HepG2 (cell line): Measurements from ENCODE around the gene MLLT10. TPM values are rescaled to one million over a fixed set of nuclear protein-coding genes. Genes with fewer than 3 reads are reported as not detected.

Experiments
- CBX5 ChIP-seq: sonication (generic); formaldehyde crosslinking; IDR thresholded peaks from 2 replicates; pipeline ENCODE4 v1.4.0; 2020; ENCODE audit warnings: missing genetic modification reagents, borderline replicate concordance
- CHCHD3 ChIP-seq: sonication (generic); formaldehyde crosslinking; IDR thresholded peaks from 2 replicates; pipeline ENCODE4 v1.8.0; 2022; ENCODE audit warnings: mild to moderate bottlenecking, missing genetic modification reagents, moderate library complexity
- FOXK1 ChIP-seq: sonication (generic); formaldehyde crosslinking; IDR thresholded peaks from 2 replicates; pipeline ENCODE4 v1.4.0; 2020; ENCODE audit warnings: low read depth, missing genetic modification reagents, borderline replicate concordance
- GLMP ChIP-seq: sonication (generic); formaldehyde crosslinking; IDR thresholded peaks from 2 replicates; pipeline ENCODE4 v1.9.0; 2021; ENCODE audit warnings: missing genetic modification reagents, mild to moderate bottlenecking, borderline replicate concordance
- MEIS2 ChIP-seq: sonication (generic); formaldehyde crosslinking; IDR thresholded peaks from 2 replicates; pipeline ENCODE4 v1.9.0; 2021; ENCODE audit warnings: mild to moderate bottlenecking, missing genetic modification reagents
- PHF21A ChIP-seq: sonication (generic); formaldehyde crosslinking; IDR thresholded peaks from 2 replicates; pipeline ENCODE4 v1.5.0; 2020; ENCODE audit warnings: mild to moderate bottlenecking, missing genetic modification reagents
- SNRNP70 ChIP-seq: fragments of 200-400 bp; formaldehyde crosslinking; IDR thresholded peaks from 2 replicates; pipeline ENCODE4 v1.6.1; 2017; ENCODE audit warnings: mild to moderate bottlenecking, low read depth, low read length, moderate library complexity
- TERF1 ChIP-seq: sonication (generic); formaldehyde crosslinking; IDR thresholded peaks from 2 replicates; pipeline ENCODE4 v1.8.0; 2022; ENCODE audit warnings: mild to moderate bottlenecking, missing genetic modification reagents, moderate library complexity
- USF2 ChIP-seq, 2 experiments: sonication (generic) in 1 of 2; formaldehyde crosslinking in 1 of 2; IDR thresholded peaks; 2 replicates each; pipeline versions ENCODE4 v1.5.1 to v1.6.1; 2011 to 2020; ENCODE audit warnings: borderline replicate concordance in 1 of 2, low read depth in 1 of 2, low read length in 1 of 2, mild to moderate bottlenecking in 1 of 2, missing genetic modification reagents in 1 of 2, moderate library complexity in 1 of 2
- ZBTB7A ChIP-seq: sonication (generic); formaldehyde crosslinking; IDR thresholded peaks from 2 replicates; pipeline ENCODE4 v1.8.0; 2022; ENCODE audit warnings: mild to moderate bottlenecking, missing genetic modification reagents
- ZFAT ChIP-seq: sonication (generic); formaldehyde crosslinking; conservative IDR thresholded peaks from 2 replicates; pipeline ENCODE4 v1.8.1; 2023; ENCODE audit warnings: missing genetic modification reagents, inconsistent platforms
- ZNF280D ChIP-seq: sonication (generic); formaldehyde crosslinking; IDR thresholded peaks from 2 replicates; pipeline ENCODE4 v1.5.1; 2020; ENCODE audit warnings: mild to moderate bottlenecking, missing genetic modification reagents
- ZNF530 ChIP-seq: sonication (generic); formaldehyde crosslinking; IDR thresholded peaks from 2 replicates; pipeline ENCODE4 v1.5.0; 2020; ENCODE audit warnings: low read depth, mild to moderate bottlenecking, missing genetic modification reagents
- ZNF781 ChIP-seq: sonication (generic); formaldehyde crosslinking; IDR thresholded peaks from 2 replicates; pipeline ENCODE4 v1.5.1; 2020; ENCODE audit warnings: borderline replicate concordance, mild to moderate bottlenecking, missing genetic modification reagents; ENCODE audit errors: not compliant biosample characterization
- polyA plus RNA-seq, 8 experiments: library from polyadenylated mRNA; depleted of rRNA in 3 of 8; stranded (reverse) in 7 of 8; unstranded in 1 of 8; fragments of >200 nt; fragmentation: Illumina TruSeq in 4 of 8; extraction: Trizol in 4 of 8; gene quantifications; 2 replicates each; pipeline versions ENCODE4 v1.2.1 to v1.2.3, GENCODE V29; 2011 to 2016; ENCODE audit warnings: low read depth in 4 of 8, missing spikeins in 1 of 8, mixed read lengths in 1 of 8; ENCODE audit not compliant: insufficient read depth in 1 of 8
- total RNA-seq, 5 experiments: library from RNA; depleted of rRNA; stranded (reverse); fragments of >200 nt; fragmentation: Illumina TruSeq; extraction: Trizol; gene quantifications; 2 replicates each; pipeline ENCODE4 v1.2.3, GENCODE V29; 2016; ENCODE audit warnings: low read depth in 1 of 5
- TF ChIP-seq, protein P1 (sequence below): IDR thresholded peaks from 2 replicates; pipeline ENCODE4 v1.6.1; 2016; ENCODE audit warnings: low read depth
- TF ChIP-seq, protein P2 (sequence below): sonication (generic); formaldehyde crosslinking; IDR thresholded peaks from 2 replicates; pipeline ENCODE4 v1.5.1; 2020; ENCODE audit warnings: missing genetic modification reagents, mild to moderate bottlenecking, borderline replicate concordance

Gene MLLT10
- total and polyA plus RNA-seq, 2 of the 13 experiments (the other 11 are each of a cell fraction or from before 2014, with no cell fraction given) = 51.3 to 84.1 TPM

DNA sequence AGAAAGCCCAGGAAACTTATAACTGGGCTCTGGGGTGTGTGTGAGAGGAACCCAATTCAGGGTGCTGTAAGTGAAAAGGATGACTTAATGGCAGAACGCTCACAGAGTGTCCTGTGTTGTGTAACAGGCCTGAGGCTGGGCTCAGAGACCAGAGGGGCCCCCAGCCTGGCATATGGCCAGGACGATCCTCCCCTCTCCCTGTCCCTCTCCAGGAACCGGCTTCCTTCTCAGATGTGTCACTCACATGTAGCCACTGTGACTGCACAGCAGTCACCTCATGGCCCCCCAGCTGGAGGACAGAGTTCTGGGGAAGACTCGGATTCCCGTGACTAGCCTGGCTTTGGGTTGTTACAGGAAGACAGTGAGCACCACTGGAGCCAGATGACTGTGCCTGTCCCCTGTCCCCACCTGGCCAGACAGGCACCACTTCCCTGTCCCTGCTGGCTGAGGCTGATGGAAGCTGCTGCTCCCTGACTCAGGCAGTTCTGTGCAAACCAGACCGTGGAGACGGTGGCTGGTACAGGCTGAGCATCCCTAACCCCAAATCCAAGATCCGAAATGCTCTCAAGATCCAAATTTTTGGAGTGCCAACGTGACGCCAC lies 220.5 kb downstream of the MLLT10 start (continued):
- TF ChIP-seq CHCHD3 (CRISPR knock-in tag) (no peak), GLMP (no peak), ZNF280D (CRISPR knock-in tag) (no peak), SNRNP70 (no peak), ZBTB7A (CRISPR knock-in tag) (0 out of 2 replicates have a peak, but pooled peaks have one; percentile 29), FOXK1 (CRISPR knock-in tag) (peak; percentile 30; the same call in 1 of the 2 replicates), CBX5 (CRISPR knock-in tag) (peak; percentile 82; the same call in 1 of the 2 replicates), MEIS2 (CRISPR knock-in tag) (peak; percentile 79; the same call in 1 of the 2 replicates), ZNF781 (CRISPR knock-in tag) (no peak), ZNF530 (CRISPR knock-in tag) (no peak), TERF1 (CRISPR knock-in tag) (no peak), ZFAT (CRISPR knock-in tag) (no peak), PHF21A (CRISPR knock-in tag) (0 out of 2 replicates have a peak, but pooled peaks have one; percentile 37), USF2 (IDR thresholded peaks at IDR 0.05; ENCODE audit: low read depth, low read length) (no peak), USF2 (CRISPR knock-in tag; IDR thresholded peaks at IDR 0.05; ENCODE audit: borderline replicate concordance) (no peak)
- TF ChIP-seq, protein P1, sequence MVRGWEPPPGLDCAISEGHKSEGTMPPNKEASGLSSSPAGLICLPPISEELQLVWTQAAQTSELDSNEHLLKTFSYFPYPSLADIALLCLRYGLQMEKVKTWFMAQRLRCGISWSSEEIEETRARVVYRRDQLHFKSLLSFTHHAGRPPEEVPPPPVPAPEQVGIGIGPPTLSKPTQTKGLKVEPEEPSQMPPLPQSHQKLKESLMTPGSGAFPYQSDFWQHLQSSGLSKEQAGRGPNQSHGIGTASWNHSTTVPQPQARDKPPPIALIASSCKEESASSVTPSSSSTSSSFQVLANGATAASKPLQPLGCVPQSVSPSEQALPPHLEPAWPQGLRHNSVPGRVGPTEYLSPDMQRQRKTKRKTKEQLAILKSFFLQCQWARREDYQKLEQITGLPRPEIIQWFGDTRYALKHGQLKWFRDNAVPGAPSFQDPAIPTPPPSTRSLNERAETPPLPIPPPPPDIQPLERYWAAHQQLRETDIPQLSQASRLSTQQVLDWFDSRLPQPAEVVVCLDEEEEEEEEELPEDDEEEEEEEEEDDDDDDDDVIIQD = peak; percentile 84; the same call in 1 of the 2 replicates
- TF ChIP-seq, protein P2, sequence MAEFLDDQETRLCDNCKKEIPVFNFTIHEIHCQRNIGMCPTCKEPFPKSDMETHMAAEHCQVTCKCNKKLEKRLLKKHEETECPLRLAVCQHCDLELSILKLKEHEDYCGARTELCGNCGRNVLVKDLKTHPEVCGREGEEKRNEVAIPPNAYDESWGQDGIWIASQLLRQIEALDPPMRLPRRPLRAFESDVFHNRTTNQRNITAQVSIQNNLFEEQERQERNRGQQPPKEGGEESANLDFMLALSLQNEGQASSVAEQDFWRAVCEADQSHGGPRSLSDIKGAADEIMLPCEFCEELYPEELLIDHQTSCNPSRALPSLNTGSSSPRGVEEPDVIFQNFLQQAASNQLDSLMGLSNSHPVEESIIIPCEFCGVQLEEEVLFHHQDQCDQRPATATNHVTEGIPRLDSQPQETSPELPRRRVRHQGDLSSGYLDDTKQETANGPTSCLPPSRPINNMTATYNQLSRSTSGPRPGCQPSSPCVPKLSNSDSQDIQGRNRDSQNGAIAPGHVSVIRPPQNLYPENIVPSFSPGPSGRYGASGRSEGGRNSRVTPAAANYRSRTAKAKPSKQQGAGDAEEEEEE (CRISPR knock-in tag) = no peak; the same call in 1 of the 2 replicates
